Endothelial cell of umbilical vein (primary cell): ENCODE data around the gene KCNMA1. TPM values are rescaled to one million over a fixed set of nuclear protein-coding genes. Genes with fewer than 3 reads are reported as not detected.

ENCODE experiments used
- BruUV-seq: library from RNA; stranded (reverse); fragments of 400-500 nt; replicated peaks from 2 replicates; lab custom pipeline; 2021; lab: Mats Ljungman, UMichigan
- CTCF ChIA-PET: fragments of 300-600, 350-600 bp; sonication (Branson Sonifier 250); formaldehyde crosslinking; loops from one replicate; lab custom pipeline; 2021; ENCODE audit warnings: antibody characterized with exemption, inconsistent platforms; lab: Charles Lee
- POLR2A ChIA-PET: fragments of 300-600, 350-600 bp; sonication (Branson Sonifier 250); formaldehyde crosslinking; loops from one replicate; lab custom pipeline; 2021; ENCODE audit warnings: antibody characterized with exemption, inconsistent platforms; lab: Charles Lee
- DNase-seq: peaks from one replicate; pipeline ENCODE4 v3.0.0-alpha.2; 2011; ENCODE audit warnings: low read depth, low spot score
- FAIRE-seq: peaks from 2 replicates; lab custom pipeline; 2011; peaks lifted over from hg19 to GRCh38; lab: Jason Lieb, UNC
- H2AFZ ChIP-seq: 2 replicates; pipeline ENCODE4 v1.6.0; 2012; ENCODE audit warnings: low read depth, low read length, control low read depth, inconsistent platforms
- H3K27ac ChIP-seq: 2 replicates; pipeline ENCODE4 v1.5.1; 2011; ENCODE audit warnings: low read depth, mild to moderate bottlenecking, control low read depth, low read length, moderate library complexity; ENCODE audit not compliant: insufficient read depth
- H3K27me3 ChIP-seq, 2 experiments: 2 replicates each; pipeline versions ENCODE4 v1.6.0 to v1.6.1; 2011; ENCODE audit warnings: low read length in 2 of 2, mixed read lengths in 1 of 2; ENCODE audit not compliant: control insufficient read depth in 2 of 2, insufficient read depth in 2 of 2
- H3K36me3 ChIP-seq, 2 experiments: 2 replicates in 1 of 2; 3 replicates in 1 of 2; pipeline ENCODE4 v1.5.1; 2011; ENCODE audit warnings: low read length in 2 of 2, mild to moderate bottlenecking in 1 of 2, moderate library complexity in 1 of 2; ENCODE audit not compliant: control insufficient read depth in 2 of 2, insufficient read depth in 2 of 2; ENCODE audit errors: extremely low read depth in 1 of 2
- H3K4me1 ChIP-seq: 3 replicates; pipeline ENCODE4 v1.5.1; 2011; ENCODE audit warnings: mild to moderate bottlenecking, low read length; ENCODE audit not compliant: control insufficient read depth, insufficient read depth; ENCODE audit errors: extremely low read depth
- H3K4me2 ChIP-seq: 2 replicates; pipeline ENCODE4 v1.6.1; 2011; ENCODE audit warnings: low read length, control low read depth, mixed read lengths; ENCODE audit not compliant: insufficient read depth
- H3K4me3 ChIP-seq, 3 experiments: fragments of 200-600 bp in 1 of 3; sonication (generic), shearing (Covaris generic) in 1 of 3; replicated peaks in 1 of 3; 2 replicates each; pipeline ENCODE4 v1.5.1; 2011 to 2016; ENCODE audit warnings: control low read depth in 3 of 3, low read length in 3 of 3, mild to moderate bottlenecking in 2 of 3, inconsistent platforms in 1 of 3, low read depth in 1 of 3, moderate library complexity in 1 of 3; ENCODE audit not compliant: insufficient read depth in 1 of 3
- H3K79me2 ChIP-seq: 2 replicates; pipeline ENCODE4 v1.6.0; 2012; ENCODE audit warnings: low read length, inconsistent platforms; ENCODE audit not compliant: control insufficient read depth, insufficient read depth
- H3K9ac ChIP-seq: replicated peaks from 2 replicates; pipeline ENCODE3; 2011; ENCODE audit warnings: low read length, control low read depth; ENCODE audit not compliant: insufficient read depth; ENCODE audit errors: extremely low read depth
- H3K9me1 ChIP-seq: replicated peaks from 3 replicates; pipeline ENCODE4 v1.6.0; 2011; ENCODE audit warnings: mild to moderate bottlenecking, low read length; ENCODE audit not compliant: control insufficient read depth, insufficient read depth; ENCODE audit errors: extremely low read depth
- H3K9me3 ChIP-seq: replicated peaks from 2 replicates; pipeline ENCODE4 v1.5.1; 2012; ENCODE audit warnings: low read length, inconsistent platforms; ENCODE audit not compliant: control insufficient read depth, insufficient read depth
- H4K20me1 ChIP-seq: replicated peaks from 2 replicates; pipeline ENCODE3; 2011; ENCODE audit warnings: mild to moderate bottlenecking, low read length; ENCODE audit not compliant: control insufficient read depth, insufficient read depth; ENCODE audit errors: extremely low read depth
- EZH2 ChIP-seq: IDR thresholded peaks from 2 replicates; pipeline ENCODE4 v1.6.1; 2012; ENCODE audit warnings: borderline replicate concordance, low read depth, mild to moderate bottlenecking, moderate library complexity, low read length, inconsistent platforms; ENCODE audit not compliant: severe bottlenecking
- FOS ChIP-seq: IDR thresholded peaks from 2 replicates; pipeline ENCODE4 v1.6.1; 2011; ENCODE audit warnings: mild to moderate bottlenecking, low read length, moderate library complexity, borderline replicate concordance; ENCODE audit not compliant: insufficient read depth
- GATA2 ChIP-seq: IDR thresholded peaks from 2 replicates; pipeline ENCODE4 v1.7.0; 2011; ENCODE audit warnings: low read depth, mild to moderate bottlenecking, moderate library complexity, mixed read lengths, low read length; ENCODE audit not compliant: insufficient read length, insufficient read depth
- JUN ChIP-seq: IDR thresholded peaks from 2 replicates; pipeline ENCODE4 v1.6.1; 2011; ENCODE audit warnings: borderline replicate concordance, low read depth; ENCODE audit not compliant: insufficient read length, insufficient read depth
- MAX ChIP-seq: IDR thresholded peaks from 2 replicates; pipeline ENCODE4 v1.6.1; 2011; ENCODE audit not compliant: insufficient read depth, insufficient read length
- MYC ChIP-seq: IDR thresholded peaks from one replicate; pipeline ENCODE4 v1.6.1; 2011; ENCODE audit warnings: mild to moderate bottlenecking, low read depth, low read length
- dilution Hi-C: fragments of 300-500 bp; cut with MboI; formaldehyde crosslinking; loops from one replicate; pipeline ENCODE4 v1.15.0; 2019; ENCODE audit warnings: low sequenced_read_pairs; ENCODE audit not compliant: extremely low pct_ligation_motif_present
- intact Hi-C: fragments of 100-400 bp; cut with micrococcal nuclease; formaldehyde crosslinking; loops from one replicate; pipeline ENCODE4 v1.10.0; 2022
- polyA plus RNA-seq, 4 experiments: library from polyadenylated mRNA; depleted of rRNA in 3 of 4; stranded (reverse) in 3 of 4; unstranded in 1 of 4; fragments of >200 nt; gene quantifications; 2 replicates each; pipeline versions ENCODE4 v1.2.1 to v1.2.3, GENCODE V29; 2011 to 2012; ENCODE audit warnings: missing spikeins in 1 of 4
- total RNA-seq: library from RNA; stranded (reverse); gene quantifications from 2 replicates; pipeline ENCODE4 v1.2.3, GENCODE V29; 2021

Gene KCNMA1
- total and polyA plus RNA-seq, 2 donors (not counting 3 experiments of a cell fraction or from before 2014, with no cell fraction given), result 0.10 to 0.82 TPM

- Histone ChIP-seq H3K4me1 (no peaks in the 10 kb centered on the region), H3K9me1 (no peaks in the 10 kb centered on the region), H2AFZ (no peak overlapping the region), H3K27ac (no peak overlapping the region), H3K9me3 (no peaks in the 10 kb centered on the region), H3K79me2 (no peaks in the 10 kb centered on the region), H3K4me3 (no peak overlapping the region), H3K9ac (no peak overlapping the region), H3K27me3 (peaks cover 0 to 2% of the 10 kb centered on the region in 2 experiments), H3K4me2 (no peak overlapping the region), H4K20me1 (no peaks in the 10 kb centered on the region), H3K36me3 (no peaks in the 10 kb centered on the region)
- POLR2A ChIA-PET, result no interaction called here
- TF ChIP-seq EZH2 (no peak), MYC (no peak), GATA2 (no peak), JUN (no peak), FOS (no peak), MAX (no peak)
- no TSS peak for BruUV-seq
- intact Hi-C loops (loop anchor here (5.0 kb wide), 1 partner anchor 240 kb away; no protein-coding TSS in a partner anchor), dilution Hi-C loops (no loop called here)
- no peak for FAIRE-seq
- no peak for DNase-seq
- CTCF ChIA-PET, result interaction anchor here (1.3 kb wide), 1 partner anchor 137 kb away, joined by 3 read pairs; no protein-coding TSS in a partner anchor
These were observed 145.1 kb downstream of the KCNMA1 start for GRCh38 chr10:77492368-77492994.
